PC-3 (cell line): ENCODE results near the gene SLCO3A1. TPM values are rescaled to one million over a fixed set of nuclear protein-coding genes. Genes with fewer than 3 reads are reported as not detected.

Experiments used
- ATAC-seq: fragments of 200-7000 bp; cut with Tn5 transposase; 2 replicates; pipeline ENCODE4 v1.9.1; 2020; ENCODE audit warnings: mild to moderate bottlenecking, moderate library complexity
- BruUV-seq: library from RNA; stranded (reverse); fragments of 400-500 nt; replicated peaks from 2 replicates; lab custom pipeline; 2021; lab: Mats Ljungman, UMichigan
- CTCF ChIA-PET: fragments of 300-600 bp; sonication (Branson Sonifier 250); formaldehyde crosslinking; loops from one replicate; lab custom pipeline; 2022; ENCODE audit warnings: antibody characterized with exemption; lab: Charles Lee
- POLR2A ChIA-PET: fragments of 300-600 bp; sonication (Branson Sonifier 250); formaldehyde crosslinking; loops from one replicate; lab custom pipeline; 2022; ENCODE audit warnings: antibody characterized with exemption; ENCODE audit not compliant: unreplicated experiment; lab: Charles Lee
- DNase-seq: peaks from one replicate; pipeline ENCODE4 v3.0.0-alpha.2; 2015
- H2AFZ ChIP-seq: fragments of 300-600 bp; sonication (generic); 2 replicates; pipeline ENCODE4 v1.6.0; 2016; ENCODE audit warnings: antibody characterized with exemption, low read length
- H3F3A ChIP-seq: fragments of 300-600 bp; sonication (generic); one replicate; pipeline ENCODE4 v1.6.0; 2017; ENCODE audit warnings: antibody characterized with exemption, low read length, control low read depth, mild to moderate bottlenecking; ENCODE audit not compliant: unreplicated experiment
- H3K27ac ChIP-seq: fragments of 300-600 bp; sonication (generic); 2 replicates; pipeline ENCODE4 v1.5.1; 2016; ENCODE audit warnings: mild to moderate bottlenecking, low read length
- H3K27me3 ChIP-seq: fragments of 300-600 bp; sonication (generic); 2 replicates; pipeline ENCODE4 v1.6.1; 2016; ENCODE audit warnings: low read length, mixed read lengths
- H3K36me3 ChIP-seq: fragments of 300-600 bp; sonication (generic); 2 replicates; pipeline ENCODE4 v1.6.1; 2016; ENCODE audit warnings: low read depth, mixed run types, low read length, mixed read lengths
- H3K4me1 ChIP-seq: fragments of 300-600 bp; sonication (generic); 2 replicates; pipeline ENCODE4 v1.5.1; 2016; ENCODE audit warnings: low read length; ENCODE audit not compliant: insufficient read depth
- H3K4me2 ChIP-seq: fragments of 300-600 bp; sonication (generic); 2 replicates; pipeline ENCODE4 v1.6.0; 2016; ENCODE audit warnings: low read length
- H3K4me3 ChIP-seq: fragments of 300-600 bp; sonication (generic); 2 replicates; pipeline ENCODE4 v1.5.1; 2016; ENCODE audit warnings: mild to moderate bottlenecking, low read length, mixed read lengths
- H3K79me2 ChIP-seq: fragments of 300-600 bp; sonication (generic); 2 replicates; pipeline ENCODE4 v1.6.1; 2017; ENCODE audit warnings: low read length, mixed read lengths
- H3K9ac ChIP-seq: fragments of 300-600 bp; sonication (generic); 2 replicates; pipeline ENCODE4 v1.6.0; 2016; ENCODE audit warnings: mild to moderate bottlenecking, low read length
- H3K9me2 ChIP-seq: fragments of 300-600 bp; sonication (generic); replicated peaks from 2 replicates; pipeline ENCODE4 v1.6.1; 2016; ENCODE audit warnings: mixed run types, low read length, mixed read lengths
- H3K9me3 ChIP-seq: fragments of 300-600 bp; sonication (generic); 2 replicates; pipeline ENCODE4 v1.6.1; 2016; ENCODE audit warnings: low read length, mixed read lengths
- H4K20me1 ChIP-seq: fragments of 300-600 bp; sonication (generic); 2 replicates; pipeline ENCODE4 v1.6.1; 2016; ENCODE audit warnings: low read length, mixed read lengths
- CTCF ChIP-seq: fragments of 300-600 bp; sonication (generic); conservative IDR thresholded peaks from 2 replicates; pipeline ENCODE4 v1.5.1; 2017; ENCODE audit warnings: antibody characterized with exemption, low read depth, mild to moderate bottlenecking, low read length
- EZH2 ChIP-seq: fragments of 300-600 bp; sonication (generic); IDR thresholded peaks from one replicate; pipeline ENCODE4 v1.6.1; 2017; ENCODE audit warnings: antibody characterized with exemption, mild to moderate bottlenecking, low read length; ENCODE audit not compliant: unreplicated experiment
- EZH2phosphoT487 ChIP-seq: fragments of 300-600 bp; sonication (generic); IDR thresholded peaks from 2 replicates; pipeline ENCODE4 v1.6.1; 2018; ENCODE audit warnings: mild to moderate bottlenecking, antibody characterized with exemption, low read length, borderline replicate concordance
- intact Hi-C: fragments of 100-400 bp; cut with micrococcal nuclease; formaldehyde crosslinking; loops from 2 replicates; pipeline ENCODE4 v1.9.0; 2023
- total RNA-seq: library from RNA; depleted of rRNA; stranded (reverse); fragments of >200 nt; gene quantifications from 2 replicates; pipeline ENCODE4 v1.2.3, GENCODE V29; 2014

The SLCO3A1 gene
- total RNA-seq, 1 experiment from 2014 or later, result 0.07 TPM

GRCh38 chr15:91889111-91889815, 35.8 kb downstream of the SLCO3A1 start:
- H3K27me3 ChIP-seq, result 0 out of 2 replicates have a peak, but pooled peaks cover 13% of the 10 kb centered on the region
- H3K36me3 ChIP-seq, result no peaks in the 10 kb centered on the region
- POLR2A ChIA-PET, result no interaction called here
- H3K4me3 ChIP-seq, result no peak overlapping the region
- ATAC-seq, result no peak
- CTCF ChIA-PET, result no interaction called here
- H2AFZ ChIP-seq, result no peak overlapping the region
- no peaks in the 10 kb centered on the region for H4K20me1 ChIP-seq
- no peak overlapping the region for H3K27ac ChIP-seq
- intact Hi-C loops, result no loop called here
- no TSS peak for BruUV-seq
- H3K9me3 ChIP-seq, result no peaks in the 10 kb centered on the region
- no peak overlapping the region for H3K9ac ChIP-seq
- no peaks in the 10 kb centered on the region for H3F3A ChIP-seq
- H3K4me1 ChIP-seq, result peaks cover 12% of the 10 kb centered on the region
- no peak for DNase-seq
- H3K9me2 ChIP-seq, result no peaks in the 10 kb centered on the region
- no peak overlapping the region for H3K4me2 ChIP-seq
- H3K79me2 ChIP-seq, result no peaks in the 10 kb centered on the region
- TF ChIP-seq EZH2 (no peak), CTCF (no peak), EZH2phosphoT487 (no peak)

- peak; percentile 31; the same call in 1 of the 2 replicates for ATAC-seq
- peaks cover 12% of the 10 kb centered on the region for H3K4me1 ChIP-seq
- intact Hi-C loops, result no loop called here
- no peaks in the 10 kb centered on the region for H3K79me2 ChIP-seq
- H4K20me1 ChIP-seq, result no peaks in the 10 kb centered on the region
- BruUV-seq, result no TSS peak
- H3K4me3 ChIP-seq, result no peak overlapping the region
- ChIA-PET POLR2A (no interaction called here), CTCF (no interaction called here)
- no peaks in the 10 kb centered on the region for H3K9me2 ChIP-seq
- H3K4me2 ChIP-seq, result peak overlapping the region; percentile 47; the same call in 1 of the 2 replicates
- 0 out of 2 replicates have a peak, but pooled peaks cover 4% of the 10 kb centered on the region for H3K27me3 ChIP-seq
- DNase-seq, result peak; percentile 77
- no peak overlapping the region for H3K9ac ChIP-seq
- H3K9me3 ChIP-seq, result no peaks in the 10 kb centered on the region
- H3K27ac ChIP-seq, result peak overlapping the region; percentile 48
- H3K36me3 ChIP-seq, result no peaks in the 10 kb centered on the region
- TF ChIP-seq EZH2phosphoT487 (no peak), EZH2 (no peak), CTCF (no peak)
- H2AFZ ChIP-seq, result no peak overlapping the region
- H3F3A ChIP-seq, result no peaks in the 10 kb centered on the region
Measured at GRCh38 chr15:91890614-91891013, 37.1 kb downstream of the SLCO3A1 start.

GRCh38 chr15:91891101-91891500, 37.6 kb downstream of the SLCO3A1 start:
- peaks cover 12% of the 10 kb centered on the region for H3K4me1 ChIP-seq
- no peak for TF ChIP-seq EZH2
- no peak for TF ChIP-seq EZH2phosphoT487
- TF ChIP-seq CTCF, result no peak
- ATAC-seq (no peak), DNase-seq (no peak)
- no peaks in the 10 kb centered on the region for H3K36me3 ChIP-seq
- no peaks in the 10 kb centered on the region for H3F3A ChIP-seq
- no peaks in the 10 kb centered on the region for H3K9me2 ChIP-seq
- H3K27ac ChIP-seq, result peak overlapping the region; percentile 48
- no peaks in the 10 kb centered on the region for H4K20me1 ChIP-seq
- no peak overlapping the region for H2AFZ ChIP-seq
- intact Hi-C loops, result no loop called here
- H3K4me2 ChIP-seq, result peak overlapping the region; percentile 31; the same call in 1 of the 2 replicates
- H3K27me3 ChIP-seq, result 0 out of 2 replicates have a peak, but pooled peaks cover 3% of the 10 kb centered on the region
- CTCF ChIA-PET, result no interaction called here
- H3K79me2 ChIP-seq, result no peaks in the 10 kb centered on the region
- POLR2A ChIA-PET, result no interaction called here
- H3K9me3 ChIP-seq, result no peaks in the 10 kb centered on the region
- H3K4me3 ChIP-seq, result no peak overlapping the region
- no peak overlapping the region for H3K9ac ChIP-seq
- no TSS peak for BruUV-seq
